GM19455 (cell line): ENCODE results near the gene ACAD9.

ENCODE experiments used
- ATAC-seq: cut with Tn5 transposase; IDR thresholded peaks from one replicate; pipeline ENCODE4 v1.9.1; 2021; ENCODE audit not compliant: unreplicated experiment

ACAD9 gene

GRCh38 chr3:128933213-128933921 is 53.9 kb downstream of the ACAD9 start:
- no peak for ATAC-seq

DNA sequence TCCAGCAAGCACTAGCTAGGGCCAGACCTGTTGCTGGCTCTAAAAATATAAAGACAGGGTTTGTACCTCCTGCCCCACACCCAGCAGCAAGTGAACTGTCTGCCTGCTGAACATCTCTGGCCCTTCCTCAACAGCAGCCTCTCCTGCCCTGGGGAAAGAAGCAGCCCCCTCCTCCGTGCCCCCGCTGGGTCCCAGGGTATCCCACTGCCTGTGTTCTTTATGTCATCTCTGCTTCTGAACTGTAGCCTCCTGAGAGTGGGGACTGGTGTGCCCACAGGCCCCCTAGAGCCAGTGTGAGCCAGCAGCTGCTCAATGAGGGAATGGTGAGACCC is 54.5 kb downstream of the ACAD9 start:
- ATAC-seq: no peak

GRCh38 chr3:128935922-128936321 is 56.5 kb downstream of the ACAD9 start:
- no peak for ATAC-seq

DNA sequence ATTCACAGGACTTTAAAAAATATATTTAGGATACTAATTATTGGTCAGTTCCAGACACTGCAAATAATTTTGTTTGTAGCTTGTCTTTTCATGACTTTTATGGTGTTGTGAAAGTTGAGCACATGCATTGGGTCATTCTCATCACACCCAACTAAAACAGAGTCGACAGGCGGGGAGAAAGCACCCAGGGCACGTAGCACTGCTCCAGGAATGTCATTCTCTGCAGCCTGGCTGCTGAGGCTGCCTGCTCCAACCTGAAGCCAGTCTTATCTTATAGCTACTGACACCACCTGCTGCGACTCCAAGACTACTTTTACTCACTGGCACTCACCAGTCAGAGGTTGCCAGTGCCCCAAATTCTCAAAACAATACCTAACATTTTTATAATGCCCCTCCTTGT is 56.9 kb downstream of the ACAD9 start:
- ATAC-seq: no peak

DNA sequence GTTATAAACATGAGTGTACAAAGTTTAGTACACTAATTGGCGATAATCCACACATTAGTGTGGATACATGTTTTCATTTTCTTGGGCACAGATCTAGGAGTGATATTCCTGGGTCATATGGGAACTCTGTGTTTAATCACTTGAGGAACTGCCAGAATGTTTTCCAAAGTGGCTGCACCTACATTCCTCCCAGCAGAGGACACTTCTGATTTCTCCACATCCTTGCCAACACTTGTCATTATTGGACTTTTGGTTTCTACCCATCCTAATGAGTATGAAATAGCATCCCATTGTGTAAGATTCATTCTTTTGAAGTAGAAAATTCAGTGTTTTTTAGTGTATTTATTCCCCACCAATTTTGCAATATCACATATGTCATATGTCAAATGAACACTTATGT is 60.8 kb downstream of the ACAD9 start:
- no peak for ATAC-seq

GRCh38 chr3:128942161-128942952 is 62.9 kb downstream of the ACAD9 start:
- ATAC-seq: no peak

DNA sequence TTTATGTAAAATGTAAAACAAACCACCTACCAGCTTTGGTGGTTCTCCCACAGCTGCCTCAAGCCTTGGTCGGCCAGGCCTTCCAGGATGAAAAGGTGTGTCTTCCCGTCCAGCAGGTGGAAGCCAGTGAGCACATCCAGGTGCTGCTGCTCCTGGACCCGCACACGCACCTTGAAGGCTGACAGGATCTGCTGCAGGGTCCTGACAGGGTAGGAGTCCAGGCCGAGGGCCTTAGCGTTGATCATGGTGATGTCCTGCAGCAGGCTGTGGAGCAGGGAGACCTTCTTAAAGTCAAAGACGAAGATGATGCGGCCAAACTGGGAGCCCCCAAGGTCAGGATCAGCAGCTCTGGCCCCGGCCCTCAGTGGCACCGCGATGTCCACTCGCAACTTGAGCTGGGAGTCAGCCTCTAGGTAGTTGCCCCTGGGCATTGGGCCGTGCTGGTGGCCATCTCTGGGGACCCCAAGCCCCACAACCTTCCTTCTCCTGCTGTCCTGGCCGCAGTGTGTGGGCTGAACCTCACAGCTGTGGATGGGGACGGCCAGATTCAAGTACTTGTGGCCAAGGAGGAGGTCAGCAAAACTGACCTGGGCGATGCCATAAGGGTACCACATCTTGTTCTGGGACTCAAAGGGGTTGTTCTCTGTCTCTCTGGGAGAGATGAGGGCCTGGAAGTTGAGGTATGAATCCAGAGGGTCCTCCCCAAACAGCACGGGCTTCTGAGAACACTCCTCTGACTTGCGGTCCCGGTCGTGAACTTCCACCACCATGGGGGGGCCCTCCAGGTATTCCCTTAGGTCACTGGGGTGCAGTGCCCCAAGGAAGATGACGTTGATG is 65.8 kb downstream of the ACAD9 start:
- ATAC-seq: no peak

DNA sequence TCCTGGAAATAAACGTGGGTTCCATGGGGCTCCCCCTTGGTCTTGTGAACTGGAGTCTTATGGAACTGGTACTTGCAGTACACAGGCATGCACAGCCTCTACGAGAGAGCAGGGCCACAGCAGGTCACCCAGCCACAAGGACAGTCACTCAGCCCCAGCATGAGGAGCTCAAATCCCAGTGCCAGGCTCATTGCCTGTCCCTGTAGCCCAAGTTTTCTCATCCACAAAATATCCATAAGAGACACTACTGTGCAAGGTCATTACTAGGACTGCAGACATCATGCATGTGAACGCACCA is 66.4 kb downstream of the ACAD9 start:
- no peak for ATAC-seq

GRCh38 chr3:128946411-128946810 is 67.0 kb downstream of the ACAD9 start:
- ATAC-seq: no peak

DNA sequence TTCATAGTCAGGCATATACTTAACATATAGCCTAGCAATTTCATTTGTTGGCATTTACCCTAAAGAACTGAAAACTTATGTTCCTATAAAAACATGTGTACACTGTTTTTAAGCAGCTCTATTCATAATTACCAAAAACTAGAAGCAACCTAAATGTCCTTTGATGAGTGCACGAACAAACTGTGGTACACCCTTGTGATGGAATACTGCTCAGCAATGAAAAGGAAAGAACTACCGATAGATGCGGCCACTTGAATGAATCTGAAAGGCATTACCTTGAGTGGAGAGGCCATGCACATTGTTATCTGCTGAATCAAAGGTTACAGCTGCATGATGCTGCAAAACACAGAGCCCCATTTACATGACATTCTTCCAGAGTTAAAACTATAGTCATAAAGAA is 69.7 kb downstream of the ACAD9 start:
- ATAC-seq: no peak

DNA sequence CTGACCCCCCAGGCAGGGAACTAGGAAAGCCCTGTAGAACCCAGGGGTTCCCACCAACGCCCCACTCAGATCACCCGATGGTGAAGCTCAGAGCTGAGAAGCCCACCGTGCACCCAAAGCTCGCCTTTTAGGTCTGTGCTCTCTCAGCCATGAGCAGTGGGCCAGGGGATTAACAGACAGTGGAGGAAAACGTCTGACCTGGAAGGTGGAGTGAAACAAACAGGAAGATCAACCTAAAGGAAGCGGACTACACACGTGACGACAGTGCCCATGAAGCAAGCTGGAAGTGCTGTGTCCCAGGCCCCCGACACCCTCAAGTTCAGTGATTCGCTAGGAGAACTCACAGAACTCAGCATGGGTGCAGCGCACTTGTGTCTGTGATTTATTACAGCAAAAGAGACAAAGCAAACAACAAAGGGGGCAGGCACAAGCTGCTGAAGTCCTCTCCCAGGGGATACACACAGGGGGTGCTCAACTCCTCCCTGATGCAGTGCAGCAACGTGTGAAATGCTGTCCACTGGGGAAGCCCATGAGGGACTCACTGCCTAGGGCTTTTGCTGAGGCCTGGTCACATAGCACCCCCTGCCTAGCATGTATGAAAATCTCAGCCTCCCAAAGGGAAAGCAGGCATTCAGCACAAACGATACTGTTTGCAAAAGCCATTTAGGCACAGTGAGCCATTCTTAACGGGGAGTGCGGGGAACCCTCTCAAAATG is 71.0 kb downstream of the ACAD9 start:
- no peak for ATAC-seq

GRCh38 chr3:128956440-128956839 is 77.0 kb downstream of the ACAD9 start:
- ATAC-seq: no peak
